NB4 (cell line): ENCODE measurements around the gene TRIML2.

Experiments
- MAX ChIP-seq: IDR thresholded peaks from 2 replicates; pipeline ENCODE4 v1.6.1; 2011; ENCODE audit warnings: low read depth, low read length
- MYC ChIP-seq: IDR thresholded peaks from 2 replicates; pipeline ENCODE4 v1.6.1; 2011; ENCODE audit warnings: low read depth, low read length
- POLR2A ChIP-seq: IDR thresholded peaks from 2 replicates; pipeline ENCODE4 v1.6.1; 2011; ENCODE audit warnings: mild to moderate bottlenecking; ENCODE audit not compliant: insufficient read length; ENCODE audit errors: extremely low read depth
- TF ChIP-seq, protein P1 (sequence below): IDR thresholded peaks from one replicate; pipeline ENCODE4 v1.5.1; 2012; ENCODE audit warnings: low read depth, low read length

GRCh38 chr4:188127214-188127874 lies 17.9 kb upstream of the TRIML2 start:
- TF ChIP-seq, protein P1, sequence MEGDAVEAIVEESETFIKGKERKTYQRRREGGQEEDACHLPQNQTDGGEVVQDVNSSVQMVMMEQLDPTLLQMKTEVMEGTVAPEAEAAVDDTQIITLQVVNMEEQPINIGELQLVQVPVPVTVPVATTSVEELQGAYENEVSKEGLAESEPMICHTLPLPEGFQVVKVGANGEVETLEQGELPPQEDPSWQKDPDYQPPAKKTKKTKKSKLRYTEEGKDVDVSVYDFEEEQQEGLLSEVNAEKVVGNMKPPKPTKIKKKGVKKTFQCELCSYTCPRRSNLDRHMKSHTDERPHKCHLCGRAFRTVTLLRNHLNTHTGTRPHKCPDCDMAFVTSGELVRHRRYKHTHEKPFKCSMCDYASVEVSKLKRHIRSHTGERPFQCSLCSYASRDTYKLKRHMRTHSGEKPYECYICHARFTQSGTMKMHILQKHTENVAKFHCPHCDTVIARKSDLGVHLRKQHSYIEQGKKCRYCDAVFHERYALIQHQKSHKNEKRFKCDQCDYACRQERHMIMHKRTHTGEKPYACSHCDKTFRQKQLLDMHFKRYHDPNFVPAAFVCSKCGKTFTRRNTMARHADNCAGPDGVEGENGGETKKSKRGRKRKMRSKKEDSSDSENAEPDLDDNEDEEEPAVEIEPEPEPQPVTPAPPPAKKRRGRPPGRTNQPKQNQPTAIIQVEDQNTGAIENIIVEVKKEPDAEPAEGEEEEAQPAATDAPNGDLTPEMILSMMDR: no peak
- TF ChIP-seq POLR2A: no peak
- no peak for TF ChIP-seq MAX
- TF ChIP-seq MYC: no peak
